Smooth muscle cell (in vitro differentiated cells): ENCODE results near the gene DBN1. TPM values are rescaled to one million over a fixed set of nuclear protein-coding genes. Genes with fewer than 3 reads are reported as not detected.

Experiments
- DNase-seq: peaks from one replicate; lab custom pipeline; 2025; ENCODE audit not compliant: unreplicated experiment; lab: John Stamatoyannopoulos, UW
- H2AFZ ChIP-seq: fragments of 200-600 bp; sonication (generic); 2 replicates; pipeline ENCODE4 v1.6.0; 2016; ENCODE audit warnings: antibody characterized with exemption, low read depth, mild to moderate bottlenecking
- H3F3A ChIP-seq: fragments of 200-600 bp; sonication (generic); 2 replicates; pipeline ENCODE4 v1.6.0; 2017; ENCODE audit warnings: antibody characterized with exemption, low read depth
- H3K27ac ChIP-seq: fragments of 200-600 bp; sonication (generic); 2 replicates; pipeline ENCODE4 v1.5.1; 2016; ENCODE audit warnings: low read depth, mild to moderate bottlenecking
- H3K27me3 ChIP-seq: fragments of 200-600 bp; sonication (generic); 2 replicates; pipeline ENCODE4 v1.6.1; 2016; ENCODE audit warnings: low read depth, mild to moderate bottlenecking
- H3K36me3 ChIP-seq: fragments of 200-600 bp; sonication (generic); 2 replicates; pipeline ENCODE4 v1.5.1; 2016; ENCODE audit warnings: low read depth
- H3K4me1 ChIP-seq: fragments of 200-600 bp; sonication (generic); 2 replicates; pipeline ENCODE4 v1.5.1; 2016; ENCODE audit warnings: low read depth
- H3K4me2 ChIP-seq: fragments of 200-600 bp; sonication (generic); 2 replicates; pipeline ENCODE4 v1.6.0; 2016; ENCODE audit warnings: mild to moderate bottlenecking
- H3K4me3 ChIP-seq: fragments of 200-600 bp; sonication (generic); 2 replicates; pipeline ENCODE4 v1.5.1; 2016; ENCODE audit warnings: mild to moderate bottlenecking
- H3K79me2 ChIP-seq: fragments of 200-600 bp; sonication (generic); 2 replicates; pipeline ENCODE4 v1.6.0; 2016; ENCODE audit warnings: low read depth, mild to moderate bottlenecking
- H3K9ac ChIP-seq: fragments of 200-600 bp; sonication (generic); 2 replicates; pipeline ENCODE4 v1.6.0; 2016; ENCODE audit warnings: low read depth
- H3K9me3 ChIP-seq: fragments of 200-600 bp; sonication (generic); replicated peaks from 2 replicates; pipeline ENCODE4 v1.5.1; 2016; ENCODE audit warnings: low read depth
- H4K20me1 ChIP-seq: fragments of 200-600 bp; sonication (generic); 2 replicates; pipeline ENCODE4 v1.6.0; 2016; ENCODE audit warnings: low read depth
- CTCF ChIP-seq: fragments of 200-600 bp; sonication (generic); IDR thresholded peaks from 2 replicates; pipeline ENCODE4 v1.5.1; 2017; ENCODE audit warnings: borderline replicate concordance, mild to moderate bottlenecking, antibody characterized with exemption; ENCODE audit not compliant: insufficient read depth, poor library complexity, severe bottlenecking
- WGBS: methylation state at CpG from one replicate; pipeline ENCODE4 v1.1.7; 2016; ENCODE audit warnings: low lambda C conversion rate; 5-methylcytosine and 5-hydroxymethylcytosine counted together
- polyA plus RNA-seq: library from polyadenylated mRNA; unstranded; fragments of >200 nt; fragmentation: Nextera tagmentation; extraction: Ambion mirVana; gene quantifications from 2 replicates; pipeline ENCODE4 v1.2.1, GENCODE V29; 2016
- total RNA-seq: library from RNA; depleted of rRNA; stranded (reverse); fragments of >200 nt; gene quantifications from 2 replicates; pipeline ENCODE4 v1.2.3, GENCODE V29; 2014

DBN1 gene
- total and polyA plus RNA-seq, 2 experiments from 2014 or later: 116 to 202 TPM

DNA sequence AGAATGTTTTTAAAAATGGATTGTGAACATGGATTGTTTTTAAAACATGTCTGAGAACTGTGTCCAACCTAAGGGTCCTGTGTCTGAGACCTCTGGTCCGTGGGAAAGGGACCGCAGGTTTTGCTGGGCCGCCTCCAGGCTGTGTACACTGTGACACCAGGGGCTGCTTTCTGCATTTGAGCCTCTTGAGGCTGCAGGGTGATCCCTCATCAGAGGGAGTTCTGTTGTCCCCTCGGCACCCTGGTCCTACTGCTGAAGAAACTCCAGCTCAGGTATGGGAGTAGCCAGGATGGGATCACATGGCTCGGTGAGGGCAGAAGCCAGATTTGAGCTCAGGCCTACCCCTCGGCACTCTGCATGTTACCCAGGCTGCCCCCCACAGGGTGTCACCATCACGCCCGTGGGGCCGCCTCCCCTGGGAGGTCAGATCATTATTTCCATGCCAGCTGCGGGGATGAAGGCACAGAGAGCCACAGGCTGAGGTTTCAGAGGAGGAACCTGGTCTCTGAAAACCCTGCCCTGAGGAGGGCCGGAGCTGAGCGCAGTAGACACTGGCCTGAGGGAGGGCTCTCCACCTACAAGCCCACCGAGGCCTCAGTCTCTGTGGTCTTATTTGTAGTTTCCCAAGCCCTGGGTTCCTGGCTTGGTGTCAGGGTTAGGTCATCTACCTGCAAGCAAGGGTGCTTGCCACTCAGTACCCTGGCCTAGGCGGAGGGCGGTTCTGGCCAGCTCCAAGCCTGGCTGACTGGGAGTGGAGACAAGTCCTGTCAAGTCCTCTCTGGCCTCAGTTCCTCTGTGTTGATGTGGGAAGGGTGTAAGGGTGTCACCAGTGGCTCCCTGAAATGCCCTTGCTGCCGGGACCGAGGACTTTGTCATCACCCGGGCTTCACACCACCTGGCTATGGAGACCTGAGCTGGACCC lies 24.0 kb downstream of the DBN1 start:
- H3K27me3 ChIP-seq: no peaks in the 10 kb centered on the region
- no peak for DNase-seq
- TF ChIP-seq CTCF: no peak
- no peak overlapping the region for H3K4me2 ChIP-seq
- peaks cover 19% of the 10 kb centered on the region for H3K4me1 ChIP-seq
- H3K79me2 ChIP-seq: no peaks in the 10 kb centered on the region
- no peaks in the 10 kb centered on the region for H3K36me3 ChIP-seq
- H3K9me3 ChIP-seq: no peaks in the 10 kb centered on the region
- no peak overlapping the region for H3K9ac ChIP-seq
- peaks cover 26% of the 10 kb centered on the region for H4K20me1 ChIP-seq
- no peak overlapping the region for H3K27ac ChIP-seq
- H3K4me3 ChIP-seq: no peak overlapping the region
- WGBS: 93% methylated on average over 18 of the region's 18 CpGs
- H2AFZ ChIP-seq: no peak overlapping the region
- peaks cover 9% of the 10 kb centered on the region for H3F3A ChIP-seq

- peaks cover 9% of the 10 kb centered on the region for H3F3A ChIP-seq
- no peaks in the 10 kb centered on the region for H3K9me3 ChIP-seq
- H3K4me1 ChIP-seq: peaks cover 13% of the 10 kb centered on the region
- no peak for DNase-seq
- WGBS: 91% methylated on average over 6 of the region's 6 CpGs
- peaks cover 21% of the 10 kb centered on the region for H4K20me1 ChIP-seq
- H3K36me3 ChIP-seq: no peaks in the 10 kb centered on the region
- H3K4me3 ChIP-seq: no peak overlapping the region
- no peak overlapping the region for H3K27ac ChIP-seq
- no peak overlapping the region for H2AFZ ChIP-seq
- no peaks in the 10 kb centered on the region for H3K27me3 ChIP-seq
- no peaks in the 10 kb centered on the region for H3K79me2 ChIP-seq
- TF ChIP-seq CTCF: no peak
- H3K4me2 ChIP-seq: peak overlapping the region; percentile 97
- H3K9ac ChIP-seq: no peak overlapping the region
These were observed 25.0 kb downstream of the DBN1 start for GRCh38 chr5:177448244-177448950.

DNA sequence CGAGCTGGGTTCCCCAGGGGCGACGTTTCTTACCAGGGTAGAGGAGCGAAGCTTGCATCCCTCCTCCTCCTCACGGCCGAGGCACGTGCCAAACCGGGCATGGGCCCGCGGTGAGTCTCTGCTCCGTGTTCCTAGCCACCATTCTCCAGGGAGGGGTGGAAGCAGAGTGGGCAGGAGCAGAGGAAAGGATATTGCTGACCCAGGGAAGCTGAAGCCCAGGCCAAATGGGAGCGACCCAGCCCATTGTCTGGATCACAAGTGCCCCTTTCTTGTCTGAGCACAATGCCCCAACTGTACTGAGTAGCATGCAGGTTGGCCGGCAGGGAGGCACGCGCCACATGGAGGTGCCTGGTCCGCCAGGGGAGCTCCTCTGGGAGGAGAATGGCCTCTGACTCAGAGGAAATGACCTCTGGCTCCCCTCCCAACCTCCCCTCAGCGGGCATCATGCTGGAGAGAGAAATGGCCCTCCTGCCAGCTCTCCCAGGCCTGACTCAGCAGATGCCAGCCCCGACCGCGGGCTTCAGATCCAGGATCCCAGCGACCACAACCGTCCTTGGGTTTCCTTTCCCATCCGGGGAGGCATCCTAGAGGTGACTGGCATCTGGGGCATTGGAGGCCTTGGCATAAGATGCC lies 25.7 kb downstream of the DBN1 start:
- TF ChIP-seq CTCF: no peak
- Histone ChIP-seq H3K9me3 (no peaks in the 10 kb centered on the region), H2AFZ (no peak overlapping the region), H3K79me2 (no peaks in the 10 kb centered on the region), H3K9ac (no peak overlapping the region), H3K27ac (peak overlapping the region; percentile 38), H3K4me1 (peaks cover 13% of the 10 kb centered on the region), H3K4me2 (peak overlapping the region; percentile 97), H3F3A (peaks cover 9% of the 10 kb centered on the region), H3K27me3 (no peaks in the 10 kb centered on the region), H4K20me1 (peaks cover 15% of the 10 kb centered on the region), H3K36me3 (no peaks in the 10 kb centered on the region), H3K4me3 (peak overlapping the region; percentile 85)
- peak; percentile 26 for DNase-seq
- 14% methylated on average over 23 of the region's 23 CpGs for WGBS
